RCC 7860 (cell line): ENCODE data around the gene FSD1.
"Not testable (repeated sequence)": the region's sequence is repeated elsewhere in the genome, so short reads cannot be mapped to it uniquely, and the experiment has no call there.

Experiments used
- DNase-seq: peaks from one replicate; pipeline ENCODE4 v3.0.0-alpha.2; 2015; ENCODE audit warnings: low spot score
- FAIRE-seq: peaks from 2 replicates; lab custom pipeline; 2012; peaks lifted over from hg19 to GRCh38; lab: Jason Lieb, UNC

FSD1 gene

DNA sequence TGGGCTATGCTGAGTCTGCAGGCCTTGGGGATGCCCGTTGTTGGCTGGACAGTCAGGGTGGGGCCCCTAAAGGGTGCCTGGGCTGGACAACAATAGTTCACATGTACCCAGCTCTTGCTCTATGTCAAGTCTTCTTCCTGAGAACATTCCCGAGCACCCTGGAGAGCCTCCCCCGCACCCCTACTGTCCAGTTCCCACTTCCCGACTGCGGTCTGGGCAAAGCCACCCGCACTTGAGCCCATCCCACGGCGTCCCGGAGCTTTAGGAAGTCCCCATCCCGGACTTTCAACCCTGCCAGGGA, 37.9 kb downstream of the FSD1 start:
- FAIRE-seq = no peak
- no peak for DNase-seq

DNA sequence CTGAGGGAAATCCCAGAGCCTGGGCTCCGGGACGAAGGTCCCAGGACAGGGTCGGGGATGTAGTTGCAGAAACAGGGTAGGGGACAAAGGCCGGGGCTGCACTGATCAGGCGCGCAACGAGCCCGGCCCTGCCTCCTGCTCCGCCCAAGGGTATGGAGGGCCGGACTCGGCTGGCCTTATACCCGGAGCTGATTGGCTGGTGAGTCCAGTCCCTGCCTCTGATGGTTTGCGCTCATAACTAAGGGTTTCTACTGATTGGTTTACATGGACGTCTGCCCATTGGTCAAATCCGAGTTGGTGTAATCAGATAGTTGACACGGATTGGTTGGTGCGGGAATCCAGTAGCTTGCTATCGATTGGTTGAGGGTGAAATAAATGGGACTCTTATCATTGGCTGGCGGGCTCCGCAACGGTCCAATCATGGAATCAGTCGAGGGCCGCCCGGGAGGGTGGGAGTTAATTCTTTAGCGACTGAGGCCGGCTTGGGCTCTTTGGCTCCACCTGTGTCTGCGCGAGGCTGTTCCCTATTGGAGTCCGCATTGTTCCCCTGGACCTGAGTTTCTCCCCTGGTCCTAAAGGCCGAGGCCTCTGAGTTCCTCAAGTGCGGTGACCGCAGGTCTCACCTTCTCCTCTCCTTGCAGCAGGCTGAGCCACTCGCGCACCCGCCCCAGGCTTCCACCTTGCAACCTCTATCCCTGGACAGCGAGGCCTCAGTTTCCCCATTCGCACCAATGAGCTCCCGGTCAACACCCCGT, 38.4 kb downstream of the FSD1 start:
- FAIRE-seq (peak; percentile 97), DNase-seq (peak; percentile 100)

DNA sequence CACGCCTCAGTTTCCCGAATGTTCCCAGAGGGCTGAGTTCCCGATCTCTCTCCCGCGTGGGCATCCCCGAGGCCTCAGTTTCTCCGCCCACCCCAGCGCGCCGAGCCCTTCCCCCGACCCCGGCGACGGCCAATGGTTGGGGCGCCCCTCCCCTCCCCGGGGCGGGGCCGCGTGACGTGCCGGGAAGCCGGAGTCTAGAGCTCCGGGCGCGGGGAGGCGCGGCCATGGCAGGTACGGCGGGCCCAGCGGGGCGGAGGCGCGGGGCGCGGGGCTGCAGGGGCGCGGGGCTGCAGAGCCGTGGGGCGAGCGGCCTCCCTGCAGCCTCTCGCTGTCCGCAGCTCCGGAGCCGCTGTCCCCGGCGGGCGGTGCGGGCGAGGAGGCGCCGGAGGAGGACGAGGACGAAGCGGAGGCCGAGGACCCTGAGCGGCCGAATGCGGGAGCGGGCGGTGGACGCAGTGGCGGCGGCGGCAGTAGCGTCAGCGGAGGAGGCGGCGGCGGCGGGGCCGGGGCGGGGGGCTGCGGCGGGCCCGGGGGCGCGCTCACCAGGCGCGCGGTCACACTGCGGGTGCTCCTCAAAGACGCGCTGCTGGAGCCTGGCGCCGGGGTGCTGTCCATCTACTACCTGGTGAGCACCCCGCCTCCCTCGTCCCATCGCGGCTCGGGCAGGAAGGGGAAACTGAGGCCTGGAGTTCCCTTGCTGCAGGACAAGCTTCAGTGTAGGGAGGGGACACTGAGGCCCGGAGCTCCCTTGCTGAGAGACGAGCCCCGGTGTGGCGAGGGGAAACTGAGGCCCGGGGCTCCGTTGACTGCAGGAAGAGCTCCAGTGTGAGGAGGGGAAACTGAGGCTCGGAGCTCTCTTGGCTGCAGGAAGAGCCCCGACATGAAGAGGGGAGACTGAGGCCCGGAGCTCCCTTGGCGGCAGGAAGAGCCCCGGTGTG, 39.2 kb downstream of the FSD1 start, which contains the start of gene MPND:
Gene MPND (plus strand): TSS at position 193 of the 938 bp plus-strand sequence. CDS start 32 bp downstream, at position 225.
- DNase-seq = peak; percentile 52
- no peak for FAIRE-seq

DNA sequence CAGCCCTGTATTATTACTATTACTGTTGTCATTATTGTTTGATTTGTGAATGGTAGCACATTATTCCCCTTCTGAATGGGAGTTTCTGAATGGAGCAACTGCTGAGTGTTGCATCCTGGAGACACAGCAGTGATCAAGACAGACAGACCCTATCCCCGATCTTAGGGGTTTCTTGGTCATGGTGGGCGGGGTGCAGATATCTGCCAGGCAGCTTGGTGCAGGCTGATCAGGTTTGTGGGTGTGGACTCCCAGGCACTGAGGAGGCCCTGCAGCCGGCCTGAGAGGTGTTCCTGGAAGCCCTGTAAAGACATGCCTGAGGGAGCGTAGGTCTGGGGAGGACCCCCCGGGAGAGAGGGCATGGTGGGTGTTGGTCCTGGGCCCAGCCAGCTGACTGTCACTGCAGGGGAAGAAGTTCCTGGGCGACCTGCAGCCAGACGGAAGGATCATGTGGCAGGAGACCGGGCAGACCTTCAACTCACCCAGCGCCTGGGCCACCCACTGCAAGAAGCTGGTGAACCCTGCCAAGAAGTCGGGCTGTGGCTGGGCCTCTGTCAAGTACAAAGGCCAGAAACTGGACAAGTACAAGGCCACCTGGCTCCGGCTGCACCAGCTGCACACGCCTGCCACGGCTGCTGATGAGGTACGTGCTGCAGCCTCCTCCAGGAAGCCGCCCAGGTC, 41.1 kb downstream of the FSD1 start:
- DNase-seq = no peak
- no peak for FAIRE-seq

DNA sequence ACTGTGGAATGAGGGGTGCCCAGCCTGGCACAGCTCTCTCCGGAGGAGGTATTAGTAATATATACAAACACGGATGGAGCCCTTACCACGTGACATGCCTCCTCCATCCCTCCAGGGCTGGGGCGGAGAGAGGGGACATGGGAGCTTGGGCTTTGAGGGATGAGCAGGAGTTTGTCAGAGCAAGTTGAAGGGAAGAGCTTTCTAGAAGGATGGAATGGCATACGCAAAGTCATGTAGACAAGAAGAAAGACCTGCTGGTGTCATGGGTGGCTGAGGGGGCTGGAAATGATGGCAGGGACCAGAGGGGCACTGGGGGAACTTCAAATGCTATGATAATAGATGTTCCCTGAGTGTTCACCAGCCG, 41.6 kb downstream of the FSD1 start:
- no peak for FAIRE-seq
- no peak for DNase-seq

DNA sequence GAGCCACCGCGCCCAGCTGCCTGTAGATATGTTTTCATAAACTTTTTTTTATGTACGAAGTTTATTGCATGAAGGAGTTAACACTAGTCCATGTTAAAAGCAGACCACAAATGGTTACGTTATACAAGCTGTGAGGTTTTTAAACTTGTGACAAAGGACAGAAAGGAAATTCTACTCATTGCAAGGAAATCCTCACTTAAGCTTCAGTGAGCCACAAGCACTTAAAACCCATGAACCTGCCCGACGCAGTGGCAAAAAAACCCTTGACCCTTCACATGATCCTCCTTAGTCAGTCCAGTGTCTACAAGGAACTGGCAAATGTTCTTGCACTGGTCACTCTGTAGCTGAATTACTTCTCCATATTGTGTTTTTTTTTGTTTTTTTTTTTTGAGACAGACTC, 43.1 kb downstream of the FSD1 start:
- no peak for FAIRE-seq

DNA sequence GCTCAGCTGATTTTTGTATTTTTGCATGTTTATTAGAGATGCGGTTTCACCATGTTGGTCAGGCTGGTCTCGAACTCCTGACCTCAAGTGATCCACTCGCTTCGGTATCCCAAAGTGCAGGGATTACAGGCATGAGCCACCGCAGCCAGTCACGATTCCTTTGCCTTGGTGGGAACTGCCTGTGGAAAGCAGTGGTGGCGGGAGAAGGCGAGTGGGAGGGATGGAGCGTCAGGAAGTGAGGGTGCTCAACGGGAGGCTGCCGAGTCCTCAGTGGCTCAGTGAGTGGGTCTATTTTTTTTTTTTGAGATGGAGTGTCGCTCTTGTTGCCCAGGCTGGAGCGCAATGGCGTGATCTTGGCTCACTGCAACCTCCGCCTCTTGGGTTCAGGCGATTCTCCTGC, 44.8 kb downstream of the FSD1 start:
- not testable (repeated sequence) for DNase-seq, FAIRE-seq

More for the DNA sequence above, 43.1 kb downstream of the FSD1 start:
- no peak for DNase-seq

DNA sequence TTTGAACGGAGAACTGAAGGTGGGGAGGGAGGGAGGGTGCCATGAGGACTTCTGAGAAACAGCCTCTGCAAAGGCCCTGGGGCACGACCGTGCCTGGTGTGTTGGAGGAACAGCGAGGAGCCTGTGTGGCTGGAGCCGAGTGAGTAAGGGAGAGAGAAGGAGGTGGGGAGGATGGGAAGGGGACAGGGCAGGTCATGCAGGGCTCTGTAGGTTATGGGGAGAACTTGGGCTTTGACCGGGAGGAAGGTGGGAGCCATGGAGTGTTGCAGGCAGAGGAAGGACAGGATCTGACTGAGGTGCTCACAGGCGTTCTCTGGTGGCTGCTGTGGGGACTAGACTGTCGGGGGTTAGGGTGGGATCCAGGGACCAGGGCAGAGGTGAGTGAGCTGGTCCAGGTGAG, 45.7 kb downstream of the FSD1 start:
- DNase-seq = no peak
- no peak for FAIRE-seq

DNA sequence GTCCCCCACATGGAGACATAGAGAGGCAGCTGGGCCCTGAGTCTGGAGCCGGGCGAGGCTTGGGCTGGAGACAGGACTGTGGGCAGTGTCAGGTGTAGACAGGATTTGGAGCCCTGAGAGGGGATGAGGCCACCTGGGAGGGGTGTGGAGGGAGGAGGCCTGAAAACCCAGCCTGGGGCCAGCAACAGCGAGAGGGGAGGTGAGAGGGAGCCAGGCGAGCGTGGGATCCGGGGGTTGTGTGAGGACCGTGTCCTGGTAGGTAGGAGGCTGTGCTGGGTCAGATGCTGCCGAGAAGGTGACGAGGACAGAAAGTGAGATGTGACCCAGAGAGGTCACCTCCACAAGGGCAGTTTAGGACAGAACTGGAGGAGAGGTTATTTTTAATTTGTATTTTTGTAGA, 46.3 kb downstream of the FSD1 start:
- no peak for DNase-seq
- no peak for FAIRE-seq

DNA sequence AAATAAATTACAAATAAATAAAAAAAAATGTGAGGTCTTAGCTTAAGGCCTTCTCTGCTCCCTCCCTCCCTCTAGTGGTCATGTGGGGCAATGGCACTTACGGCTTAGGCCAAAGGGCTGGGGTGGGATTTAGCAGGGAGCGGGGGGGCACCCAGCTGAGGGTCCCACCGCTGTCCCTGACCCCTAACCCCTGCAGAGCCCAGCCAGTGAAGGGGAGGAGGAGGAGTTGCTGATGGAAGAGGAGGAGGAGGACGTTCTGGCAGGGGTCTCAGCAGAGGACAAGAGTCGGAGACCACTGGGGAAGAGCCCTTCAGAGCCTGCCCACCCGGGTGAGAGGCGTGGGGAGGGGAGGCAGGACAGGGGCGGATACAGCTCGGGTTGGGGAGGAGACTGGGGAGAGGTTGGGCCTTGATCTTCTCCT, 48.3 kb downstream of the FSD1 start:
- FAIRE-seq = no peak
- no peak for DNase-seq

DNA sequence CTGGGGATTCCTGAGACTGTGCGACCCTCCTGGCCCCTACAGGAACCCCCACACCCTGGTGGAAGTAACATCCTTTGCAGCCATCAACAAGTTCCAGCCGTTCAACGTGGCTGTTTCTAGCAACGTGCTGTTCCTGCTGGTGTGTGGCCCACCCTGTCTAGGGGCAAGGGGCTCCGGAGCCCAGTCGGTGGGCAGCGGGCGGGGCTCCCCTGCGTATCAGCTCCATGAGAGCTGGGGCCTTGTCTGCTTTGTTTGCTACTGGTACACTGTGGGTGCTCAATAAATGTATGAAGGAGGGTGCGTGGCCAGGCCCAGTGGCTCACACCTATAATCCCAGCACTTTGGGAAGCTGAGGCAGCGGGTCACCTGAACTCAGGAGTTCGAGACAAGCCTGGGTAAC, 49.9 kb downstream of the FSD1 start:
- DNase-seq (no peak), FAIRE-seq (no peak)

DNA sequence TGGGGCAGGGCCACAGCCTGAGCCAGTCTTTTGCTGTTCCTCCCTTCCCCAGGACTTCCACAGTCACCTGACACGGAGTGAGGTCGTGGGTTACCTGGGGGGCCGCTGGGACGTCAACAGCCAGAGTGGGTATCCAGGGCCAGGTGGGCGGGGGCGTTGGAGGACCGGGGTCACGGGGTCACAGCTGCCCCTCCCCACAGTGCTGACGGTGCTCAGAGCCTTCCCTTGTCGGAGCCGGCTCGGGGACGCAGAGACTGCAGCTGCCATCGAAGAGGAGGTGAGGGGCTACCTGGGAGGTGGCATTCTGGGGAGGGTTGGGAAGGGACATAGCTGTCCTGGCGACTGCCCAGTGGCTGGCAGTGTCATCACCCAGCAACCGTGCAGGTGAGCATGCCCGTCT, 50.5 kb downstream of the FSD1 start:
- no peak for FAIRE-seq
- DNase-seq = no peak

DNA sequence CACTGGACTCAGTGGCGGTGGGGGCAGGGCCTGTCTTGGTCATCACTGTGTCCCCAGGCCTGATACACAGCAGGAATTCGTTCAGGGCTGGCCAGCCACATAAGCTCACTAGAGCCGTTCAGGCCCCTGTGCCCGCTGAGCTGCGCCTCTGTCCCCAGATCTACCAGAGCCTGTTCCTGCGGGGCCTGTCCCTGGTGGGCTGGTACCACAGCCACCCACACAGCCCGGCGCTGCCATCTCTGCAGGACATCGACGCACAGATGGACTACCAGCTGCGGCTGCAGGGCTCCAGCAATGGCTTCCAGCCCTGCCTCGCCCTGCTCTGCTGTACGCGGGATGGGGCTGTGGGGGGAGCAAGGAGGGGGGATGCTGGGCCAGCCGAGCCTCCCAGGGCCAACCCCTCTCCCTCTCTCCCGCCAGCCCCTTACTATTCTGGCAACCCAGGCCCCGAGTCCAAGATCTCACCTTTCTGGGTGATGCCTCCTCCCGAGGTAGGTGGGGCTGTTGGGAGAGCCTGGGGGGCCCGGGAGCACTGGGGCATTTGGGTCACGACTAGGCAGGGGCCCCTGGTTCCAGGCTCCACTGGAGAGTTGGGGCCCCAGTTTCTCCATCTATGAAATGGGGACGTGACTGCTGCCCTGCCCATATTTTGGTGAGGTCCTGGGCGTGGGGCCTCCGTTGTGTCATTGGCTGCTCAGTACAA, 52.8 kb downstream of the FSD1 start:
- no peak for FAIRE-seq

DNA sequence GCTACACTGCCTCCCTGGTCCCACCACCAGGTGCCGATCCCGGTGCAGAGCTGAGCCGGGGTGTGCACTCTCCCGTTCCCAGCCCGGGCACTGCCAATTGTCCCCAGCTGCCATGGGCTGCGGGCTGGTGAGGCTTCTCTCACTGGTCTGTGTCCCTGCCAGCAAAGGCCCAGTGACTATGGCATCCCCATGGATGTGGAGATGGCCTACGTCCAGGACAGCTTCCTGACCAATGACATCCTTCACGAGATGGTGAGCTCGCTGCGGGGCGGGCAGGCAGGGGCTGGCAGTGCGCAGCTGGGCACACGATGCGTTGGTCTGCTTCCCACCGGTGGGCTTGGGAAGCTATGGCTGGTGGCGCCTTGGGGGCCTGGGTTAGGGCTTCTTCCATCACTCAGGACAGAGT, 53.5 kb downstream of the FSD1 start:
- DNase-seq = no peak

More for the DNA sequence above, 52.8 kb downstream of the FSD1 start:
- DNase-seq = no peak

DNA sequence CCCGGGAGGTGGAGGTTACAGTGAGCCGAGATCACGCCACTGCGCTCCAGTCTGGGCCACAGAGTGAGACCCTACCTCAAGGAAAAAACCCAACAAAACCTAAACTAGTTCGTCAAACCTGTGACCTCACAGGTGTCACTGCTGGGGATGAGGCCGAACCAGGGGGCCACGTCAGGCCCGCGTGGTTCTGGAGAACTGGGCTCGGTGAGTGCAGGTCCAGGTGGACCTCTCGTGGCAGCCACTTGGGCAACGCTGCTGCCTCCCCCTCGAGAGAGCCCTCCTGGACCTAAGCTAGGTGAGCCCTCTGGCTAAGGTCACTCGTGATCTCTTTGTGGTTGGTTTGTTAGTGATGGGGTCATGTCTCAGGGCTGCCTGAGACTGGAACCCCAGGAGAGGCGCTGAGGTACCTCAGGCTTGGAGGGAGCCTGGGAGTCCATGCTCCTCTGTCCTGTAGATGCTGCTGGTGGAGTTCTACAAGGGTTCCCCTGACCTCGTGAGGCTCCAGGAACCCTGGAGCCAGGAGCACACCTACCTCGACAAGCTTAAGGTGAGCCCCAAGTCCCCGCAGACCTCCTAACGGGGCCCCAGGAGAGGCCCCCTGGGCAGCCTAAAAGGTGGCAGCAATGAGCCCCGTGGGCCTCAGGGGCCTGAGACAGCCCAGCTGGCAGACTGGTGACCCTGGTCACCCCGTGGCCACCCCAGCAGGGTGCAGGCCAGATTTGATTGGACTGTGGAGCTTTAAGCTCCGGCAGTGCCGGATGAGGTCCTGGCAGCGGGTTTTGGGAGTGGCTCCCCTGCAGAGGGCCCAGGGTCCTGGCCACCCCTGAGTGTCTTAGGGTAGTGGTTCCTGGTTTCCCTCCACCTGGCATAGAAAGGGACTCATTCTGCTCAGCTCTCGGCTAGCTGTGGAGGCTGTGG, 54.6 kb downstream of the FSD1 start:
- FAIRE-seq (no peak), DNase-seq (no peak)

More for the DNA sequence above, 53.5 kb downstream of the FSD1 start:
- FAIRE-seq = no peak

DNA sequence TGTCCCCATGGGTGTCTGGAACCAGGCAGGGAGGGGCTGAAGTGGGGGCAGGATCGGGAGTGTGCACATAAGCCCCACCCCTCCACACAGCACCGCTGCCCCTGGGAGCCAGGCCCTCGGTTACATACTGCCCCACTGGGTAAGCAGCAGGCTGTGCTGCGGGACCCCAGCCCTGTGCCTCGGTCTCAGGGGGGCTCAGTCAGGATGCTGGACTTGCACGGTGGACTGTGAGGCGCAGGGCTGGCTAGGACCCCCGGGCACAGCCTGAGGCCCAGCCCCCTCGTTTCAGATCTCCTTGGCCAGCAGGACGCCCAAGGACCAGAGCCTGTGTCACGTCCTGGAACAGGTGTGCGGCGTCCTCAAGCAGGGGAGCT, 55.2 kb downstream of the FSD1 start:
- FAIRE-seq (no peak), DNase-seq (no peak)

DNA sequence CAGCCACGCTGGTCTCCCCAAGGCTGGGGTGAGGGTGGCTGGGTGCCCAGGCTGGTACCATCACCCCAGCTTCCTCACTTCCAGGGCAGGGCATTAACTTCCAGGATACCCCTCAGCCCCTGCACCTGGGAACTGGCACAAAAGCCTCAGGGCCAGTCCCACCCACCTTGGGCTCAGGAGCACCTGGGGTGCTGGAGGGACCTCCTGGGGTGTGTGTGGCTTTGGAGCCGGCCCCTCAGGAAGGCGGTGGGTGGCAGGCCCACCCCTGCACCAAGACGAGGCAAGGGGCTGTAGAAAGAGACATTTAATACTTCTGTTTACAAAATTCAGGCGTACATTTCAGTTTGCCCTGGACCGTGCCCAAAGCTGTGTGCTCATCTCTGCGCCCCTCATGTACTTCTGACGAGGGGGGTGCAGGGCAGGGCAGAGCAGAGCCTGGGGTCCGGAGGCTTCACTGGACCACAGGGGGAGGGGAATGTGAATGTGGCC, 55.7 kb downstream of the FSD1 start:
- no peak for DNase-seq
- FAIRE-seq = no peak

DNA sequence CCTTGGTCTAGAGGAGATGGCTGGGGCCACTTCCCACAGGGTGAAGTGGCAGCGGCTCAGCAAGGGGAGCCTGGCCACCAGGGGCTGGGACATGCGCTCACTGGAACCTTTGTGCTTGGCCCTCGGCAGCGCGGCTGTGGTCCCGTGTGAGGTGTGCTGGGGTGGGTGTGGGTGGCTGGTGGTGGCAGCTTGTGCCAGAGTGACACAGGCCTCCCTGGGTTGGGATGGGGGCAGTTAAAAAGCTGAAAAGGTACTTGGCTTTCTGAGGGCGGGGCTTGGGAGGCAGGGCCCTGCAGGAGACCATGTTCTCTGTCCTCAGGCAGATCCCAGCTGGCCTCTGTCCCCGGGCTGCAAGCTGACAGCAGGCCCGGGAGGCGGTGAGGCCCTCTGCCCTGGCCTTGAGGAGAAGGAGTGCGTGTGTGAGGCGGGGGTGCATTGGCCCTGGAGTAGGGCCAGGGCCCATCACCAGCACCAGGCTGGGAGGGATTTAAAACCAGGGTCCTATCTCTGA, 56.3 kb downstream of the FSD1 start:
- FAIRE-seq = no peak

More for the DNA sequence above, 56.3 kb downstream of the FSD1 start:
- DNase-seq = no peak
